Stimulated activated CD4-positive, alpha-beta T cell treated with anti-CD3 and anti-CD28 coated beads, Interleukin-2, amount 100 ng/mL, for 48 hours (primary cell): ENCODE results near the gene LRRTM4.

Experiments
- DNase-seq, 2 donors: peaks; one replicate each; pipeline ENCODE4 v3.0.0-alpha.2; 2020

The LRRTM4 gene

DNA sequence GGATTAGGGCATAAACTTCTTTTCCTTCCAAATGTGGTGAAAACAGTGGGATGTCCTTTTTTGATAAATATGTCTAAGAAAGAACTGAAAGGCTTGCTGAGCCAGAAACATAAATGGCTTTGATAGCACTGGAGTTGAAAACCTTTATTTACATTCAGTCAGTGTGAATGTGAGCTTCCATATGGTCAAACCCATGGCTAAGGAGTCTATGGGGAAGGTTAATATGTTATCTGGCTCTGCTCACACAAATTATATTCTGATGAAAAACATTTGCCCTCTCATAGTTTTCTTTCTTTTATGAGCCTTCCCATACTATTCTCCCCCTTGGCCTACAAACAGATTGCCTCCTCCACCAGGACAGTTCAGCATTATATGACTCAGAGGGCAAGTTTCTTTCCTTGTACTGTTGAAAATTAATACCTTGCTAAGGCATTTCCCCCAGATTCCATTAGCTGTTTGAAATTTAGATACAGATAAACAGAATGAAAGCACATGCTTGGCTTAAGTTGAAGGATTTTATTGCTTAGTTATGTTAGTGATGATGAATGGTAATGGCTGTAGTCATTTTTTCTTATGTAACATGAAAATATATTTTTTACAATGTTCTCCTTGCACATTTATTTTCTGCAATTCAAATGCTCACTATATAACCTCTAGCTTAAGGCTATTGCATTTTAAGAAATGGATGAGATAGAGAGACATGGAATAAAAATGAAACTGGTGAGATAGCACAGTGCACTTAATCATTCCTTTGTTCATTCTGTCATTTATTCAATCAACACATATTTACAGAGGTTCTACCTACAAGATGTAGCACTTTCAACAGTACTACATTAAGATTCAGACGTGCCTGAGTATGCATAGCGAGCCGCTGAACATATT, 544.1 kb downstream of the LRRTM4 start:
- DNase-seq: no peak

GRCh38 chr2:76975752-76976151, 546.4 kb downstream of the LRRTM4 start:
- DNase-seq: no peak

GRCh38 chr2:76973610-76974009, 548.6 kb downstream of the LRRTM4 start:
- DNase-seq: no peak

DNA sequence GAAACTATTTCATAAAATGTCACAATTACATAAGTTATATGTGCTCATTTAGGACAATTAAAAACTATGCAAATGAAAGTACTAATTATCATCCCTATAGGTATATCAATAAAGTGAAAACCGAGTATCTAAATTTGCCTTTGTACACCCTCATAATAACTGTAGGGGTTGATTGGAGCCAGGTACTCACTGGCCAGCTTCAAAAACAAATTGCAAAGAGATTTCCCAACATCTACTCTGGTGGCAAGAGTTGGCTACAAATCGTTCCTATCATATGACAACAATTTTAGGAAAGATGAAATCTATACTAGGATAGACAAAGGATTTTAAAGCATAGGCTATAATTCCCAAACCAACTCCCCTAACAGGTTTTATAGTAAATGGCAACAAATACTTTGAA, 556.4 kb downstream of the LRRTM4 start:
- no peak for DNase-seq

DNA sequence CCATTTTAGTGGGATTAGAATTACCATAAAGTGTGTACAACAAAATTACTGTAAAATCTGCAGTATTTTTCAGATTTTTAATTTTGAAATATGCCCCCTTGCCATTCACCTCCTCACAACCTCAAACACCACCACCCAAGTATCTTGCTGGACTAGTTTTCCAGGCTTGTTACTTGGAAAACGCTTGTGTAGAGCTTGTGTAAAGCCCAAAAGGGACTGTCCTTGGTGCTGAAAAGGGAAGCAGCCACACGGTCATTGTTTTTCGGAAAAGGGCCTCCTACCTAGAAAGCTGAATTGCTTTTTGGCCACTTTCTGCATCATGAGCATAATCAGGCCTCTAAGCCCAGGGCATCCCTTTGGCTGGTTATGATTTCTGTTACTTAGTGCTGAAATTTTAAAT, 563.4 kb downstream of the LRRTM4 start:
- no peak for DNase-seq

DNA sequence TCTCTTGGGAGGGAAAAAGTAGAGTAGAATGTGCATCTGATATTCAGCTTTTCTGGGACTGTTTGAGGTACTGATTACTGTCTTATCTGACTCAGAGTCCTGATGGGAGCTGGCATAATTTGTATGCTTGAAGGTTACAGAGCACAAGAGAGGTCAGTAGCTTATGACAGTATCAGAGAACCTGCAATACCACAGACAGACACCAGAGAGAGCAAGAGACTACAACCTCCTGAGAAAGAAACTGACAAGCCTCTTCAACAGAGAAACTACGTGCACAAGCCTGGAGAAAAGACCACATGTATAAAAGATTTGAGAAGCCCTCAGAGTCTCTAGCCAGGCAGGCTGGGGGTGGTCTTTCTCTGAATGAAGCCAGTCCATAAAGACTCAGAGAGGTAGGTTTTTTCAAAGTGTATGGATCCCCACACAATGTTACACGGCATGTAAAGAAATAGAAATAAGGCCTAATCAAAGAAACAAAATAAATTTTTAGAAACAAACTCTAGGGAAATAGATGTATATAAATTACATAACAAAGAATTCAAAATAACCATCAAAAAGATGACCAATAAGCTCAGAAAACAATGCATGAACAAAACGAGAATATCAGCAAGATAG, 568.3 kb downstream of the LRRTM4 start:
- no peak for DNase-seq

DNA sequence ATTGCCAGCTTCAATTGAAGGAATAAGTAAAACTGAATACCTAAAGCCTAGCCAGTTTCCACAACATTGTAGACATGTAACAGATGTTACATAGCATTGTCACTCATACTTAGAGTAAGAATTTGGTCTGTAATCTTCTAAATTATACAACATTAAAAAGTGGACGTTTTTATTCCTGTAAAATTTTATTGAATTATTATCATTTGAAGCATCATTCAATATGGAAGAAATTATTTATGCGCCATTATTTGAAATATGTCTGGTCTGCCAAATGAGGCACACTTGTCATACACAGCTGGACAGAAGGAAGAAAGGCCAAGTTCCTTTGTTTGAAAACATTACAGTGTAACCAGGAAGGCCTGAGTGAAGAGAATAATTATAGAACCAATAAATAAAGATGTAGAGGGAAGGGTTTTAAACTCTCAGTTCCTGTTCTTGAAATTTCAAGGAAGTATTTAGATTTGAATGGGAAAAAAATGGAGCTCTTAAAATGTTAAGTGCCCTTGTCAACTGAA, 575.5 kb downstream of the LRRTM4 start:
- no peak for DNase-seq

- DNase-seq: no peak
Observed at GRCh38 chr2:76940559-76940958, 581.6 kb downstream of the LRRTM4 start.

DNA sequence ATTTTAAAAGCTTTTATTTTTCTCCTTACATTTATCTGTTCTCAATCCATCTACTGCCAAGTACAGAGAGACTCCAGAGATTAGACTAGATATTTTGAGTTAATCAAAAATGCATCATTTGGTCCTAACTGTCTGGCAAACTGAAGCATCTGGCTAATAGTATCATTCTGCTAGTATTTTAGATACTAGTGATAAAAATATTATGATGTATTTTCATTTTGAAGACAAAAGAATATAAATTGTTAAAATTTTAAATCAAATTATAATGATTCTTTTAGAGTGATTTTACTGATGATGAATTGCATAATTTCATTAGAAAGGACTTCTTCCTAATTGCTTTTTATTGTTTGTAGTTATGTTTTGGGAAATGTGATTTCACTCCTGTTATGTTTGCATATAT, 584.0 kb downstream of the LRRTM4 start:
- DNase-seq: no peak

DNA sequence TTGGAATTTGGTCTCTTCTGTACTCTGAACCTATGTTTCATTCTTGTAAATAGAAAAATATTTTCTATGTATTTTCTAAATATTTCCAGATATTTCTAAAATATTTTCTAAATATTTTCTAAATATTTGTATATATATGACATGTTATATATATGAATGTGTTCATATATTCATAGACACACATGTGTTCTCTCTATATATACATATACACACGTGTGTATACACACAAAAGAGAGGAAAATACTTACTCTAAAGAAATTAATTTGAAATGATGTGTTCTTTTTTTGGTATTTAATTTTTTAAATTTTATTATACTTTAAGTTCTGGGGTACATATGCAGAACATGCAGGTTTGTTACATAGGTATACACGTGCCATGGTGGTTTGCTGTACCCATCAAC, 589.6 kb downstream of the LRRTM4 start:
- DNase-seq: no peak

GRCh38 chr2:76930056-76930744, 592.0 kb downstream of the LRRTM4 start:
- DNase-seq: no peak

GRCh38 chr2:76928026-76928425, 594.1 kb downstream of the LRRTM4 start:
- DNase-seq: no peak

DNA sequence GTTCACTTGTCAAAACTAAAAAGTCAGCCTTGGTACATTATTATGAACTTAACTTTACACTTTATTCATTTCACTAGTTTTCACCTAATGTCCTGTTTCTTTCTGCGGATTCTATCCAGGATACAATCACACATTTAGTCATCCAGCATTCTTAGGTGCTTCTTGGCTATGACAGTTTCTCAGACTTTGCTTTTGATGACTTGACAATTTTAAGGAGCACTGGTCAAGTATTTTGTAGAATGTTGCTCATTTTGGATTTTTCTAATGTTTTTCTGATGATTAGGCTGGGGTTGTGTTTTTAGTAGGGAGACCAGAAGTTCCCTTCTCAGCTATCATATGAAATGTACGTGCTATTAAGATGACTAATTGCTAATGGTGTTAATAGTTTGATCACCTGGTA, 601.2 kb downstream of the LRRTM4 start:
- DNase-seq: no peak

GRCh38 chr2:76895469-76895868, 626.7 kb downstream of the LRRTM4 start:
- no peak for DNase-seq

GRCh38 chr2:76870581-76870980, 651.6 kb downstream of the LRRTM4 start:
- DNase-seq: no peak

DNA sequence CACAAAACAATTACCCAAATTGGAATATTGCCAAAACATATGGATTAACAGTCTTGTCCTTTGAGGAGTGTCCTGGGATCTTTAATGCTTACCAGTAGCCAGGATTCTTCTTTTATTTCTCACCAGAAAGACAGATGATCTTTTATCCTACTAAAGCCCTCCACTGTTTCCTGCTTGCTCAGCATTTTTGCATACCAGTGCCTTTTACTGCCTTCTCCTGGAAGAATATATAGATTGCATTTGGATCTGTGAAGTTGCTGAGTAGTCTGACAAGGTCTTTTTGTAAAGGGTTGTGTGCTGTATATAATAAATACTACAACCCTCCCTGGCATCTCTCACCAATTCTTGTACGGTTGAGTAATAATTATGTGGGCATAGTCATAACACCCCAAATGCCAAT, 652.2 kb downstream of the LRRTM4 start:
- no peak for DNase-seq

GRCh38 chr2:76867854-76868253, 654.3 kb downstream of the LRRTM4 start:
- no peak for DNase-seq

DNA sequence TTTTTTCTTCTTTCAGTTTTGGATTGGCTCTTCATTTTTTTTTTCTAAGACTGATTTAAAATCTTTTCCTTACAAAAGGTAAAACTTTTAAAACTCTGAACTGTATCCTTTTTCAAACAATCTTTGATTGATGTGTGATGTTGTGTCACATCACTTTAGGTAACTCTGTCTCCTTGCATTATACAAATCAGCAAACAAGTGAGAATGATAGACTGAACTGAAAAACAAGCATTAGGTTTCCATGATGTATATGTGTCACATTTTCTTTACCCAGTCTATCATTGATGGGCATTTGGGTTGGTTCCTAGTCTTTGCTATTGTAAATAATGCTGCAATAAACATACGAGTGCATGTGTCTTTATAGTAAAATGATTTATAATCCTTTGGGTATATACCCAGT, 655.7 kb downstream of the LRRTM4 start:
- no peak for DNase-seq

- DNase-seq: no peak
Observed at GRCh38 chr2:76862901-76863300, 659.3 kb downstream of the LRRTM4 start.

DNA sequence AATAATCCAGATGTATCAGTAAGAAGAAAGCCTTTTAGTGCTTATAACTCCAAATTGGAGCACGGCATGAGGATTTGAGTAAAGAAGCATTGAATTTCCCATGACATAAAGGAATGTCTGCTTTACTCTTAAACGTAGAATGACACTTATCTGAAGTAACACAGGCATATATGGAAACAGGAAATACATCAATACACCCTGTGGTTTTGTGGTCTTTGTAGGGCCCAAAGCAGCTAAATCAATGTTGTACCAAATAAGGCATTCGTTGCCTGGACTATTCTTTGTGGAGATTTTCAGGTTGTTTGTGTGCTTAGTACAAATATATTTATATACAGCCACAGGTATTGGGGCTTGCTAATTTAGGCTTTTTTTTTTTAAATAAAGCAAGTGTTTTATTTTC, 660.5 kb downstream of the LRRTM4 start:
- DNase-seq: no peak

DNA sequence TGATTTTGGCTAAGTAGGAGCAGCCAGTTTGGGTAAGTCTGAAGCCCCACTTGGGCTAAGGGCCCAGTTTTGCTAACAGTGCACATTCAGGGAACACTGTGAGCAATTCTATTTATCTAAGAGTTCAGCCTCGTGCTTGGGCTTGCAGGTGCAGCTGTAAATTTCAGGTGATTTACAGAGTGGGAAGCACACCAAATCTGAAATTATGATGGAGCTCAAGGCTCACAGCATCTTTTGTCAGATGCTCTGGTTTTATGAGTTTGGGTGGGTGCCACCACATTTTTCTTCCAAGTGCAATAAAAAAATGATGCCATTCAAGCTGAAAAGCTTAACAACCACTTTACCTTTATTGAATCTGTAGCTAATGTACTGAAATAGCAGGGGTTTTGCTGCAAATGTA, 671.2 kb downstream of the LRRTM4 start:
- no peak for DNase-seq

DNA sequence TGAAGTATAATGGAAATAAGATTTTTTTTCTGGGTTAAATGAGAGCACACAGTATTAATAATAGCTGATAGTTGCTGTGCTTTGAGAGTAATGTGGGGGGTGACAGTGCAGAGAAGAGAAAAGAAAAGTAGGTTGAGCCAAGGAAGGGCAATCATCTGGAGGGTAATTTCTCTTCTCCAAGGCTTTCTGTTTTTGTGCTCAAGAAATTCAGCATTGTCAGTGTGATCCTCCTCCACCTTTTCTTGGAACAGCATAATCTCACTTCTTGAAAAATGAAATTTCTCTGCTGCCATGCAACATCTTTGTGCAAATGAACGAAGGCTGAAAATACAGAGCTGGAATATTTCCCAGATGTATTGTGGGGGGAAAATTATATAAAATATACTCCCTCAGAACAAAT, 673.1 kb downstream of the LRRTM4 start:
- DNase-seq: no peak

DNA sequence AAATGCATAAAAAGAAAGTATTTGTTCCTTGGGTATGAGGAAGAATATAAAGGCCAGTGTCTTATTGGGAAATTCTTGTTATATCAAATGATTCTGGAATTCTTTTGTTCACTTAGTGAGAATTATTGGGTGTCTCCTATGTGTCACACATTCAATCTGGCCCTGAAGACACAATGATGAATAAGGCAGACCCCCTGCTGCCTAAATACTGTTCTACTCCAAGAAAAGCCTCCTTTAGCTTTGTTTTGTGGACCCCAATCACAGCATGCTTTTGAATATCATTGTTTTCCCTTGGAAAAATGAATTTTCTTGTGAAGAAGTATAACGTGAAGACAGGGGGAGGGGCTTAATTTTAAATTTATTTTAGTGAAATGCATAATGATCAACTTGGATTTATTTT, 682.4 kb downstream of the LRRTM4 start:
- no peak for DNase-seq
